Parathyroid adenoma (tissue), 2 donors: ENCODE data around the gene TASP1.

Experiments
- H2AFZ ChIP-seq: fragments of 300-600 bp; sonication (generic); one replicate; pipeline ENCODE4 v1.7.0; 2017; ENCODE audit warnings: antibody characterized with exemption, mild to moderate bottlenecking
- H3K27ac ChIP-seq: fragments of 300-600 bp; sonication (generic); one replicate; pipeline ENCODE4 v1.7.0; 2017
- H3K27me3 ChIP-seq: fragments of 300-600 bp; sonication (generic); one replicate; pipeline ENCODE4 v1.7.0; 2017; ENCODE audit warnings: low read length; ENCODE audit not compliant: control insufficient read depth, insufficient read depth
- H3K36me3 ChIP-seq: fragments of 300-600 bp; sonication (generic); one replicate; pipeline ENCODE4 v1.7.0; 2017; ENCODE audit warnings: low read length; ENCODE audit not compliant: control insufficient read depth, insufficient read depth
- H3K4me1 ChIP-seq: fragments of 300-600 bp; sonication (generic); one replicate; pipeline ENCODE4 v1.7.0; 2017; ENCODE audit warnings: control low read depth
- H3K4me2 ChIP-seq: fragments of 300-600 bp; sonication (generic); one replicate; pipeline ENCODE4 v1.7.0; 2017; ENCODE audit warnings: low read length
- H3K4me3 ChIP-seq: fragments of 300-600 bp; sonication (generic); one replicate; pipeline ENCODE4 v1.7.0; 2017; ENCODE audit warnings: low read depth, low read length
- H3K79me2 ChIP-seq: fragments of 300-600 bp; sonication (generic); one replicate; pipeline ENCODE4 v1.7.0; 2017; ENCODE audit warnings: control low read depth
- H3K9ac ChIP-seq: fragments of 300-600 bp; sonication (generic); one replicate; pipeline ENCODE4 v1.7.0; 2017; ENCODE audit warnings: mild to moderate bottlenecking
- H3K9me3 ChIP-seq: fragments of 300-600 bp; sonication (generic); one replicate; pipeline ENCODE4 v1.7.0; 2017; ENCODE audit warnings: low read length; ENCODE audit not compliant: control insufficient read depth
- CTCF ChIP-seq: fragments of 300-600 bp; sonication (generic); IDR thresholded peaks from one replicate; pipeline ENCODE4 v1.7.0; 2017; ENCODE audit warnings: antibody characterized with exemption, mild to moderate bottlenecking
- donor health status: primary hyperparathyroidism.

The TASP1 gene

GRCh38 chr20:13524339-13524738, 114.4 kb downstream of the TASP1 start:
- Histone ChIP-seq H3K9ac (no peak overlapping the region), H3K9me3 (no peaks in the 10 kb centered on the region), H3K27me3 (no peaks in the 10 kb centered on the region), H3K79me2 (no peaks in the 10 kb centered on the region), H3K4me1 (no peaks in the 10 kb centered on the region), H3K36me3 (no peaks in the 10 kb centered on the region), H3K4me3 (no peak overlapping the region), H3K4me2 (no peak overlapping the region), H2AFZ (no peak overlapping the region), H3K27ac (no peak overlapping the region)
- no peak for TF ChIP-seq CTCF

- no peak overlapping the region for H2AFZ ChIP-seq
- no peaks in the 10 kb centered on the region for H3K79me2 ChIP-seq
- no peaks in the 10 kb centered on the region for H3K36me3 ChIP-seq
- H3K4me1 ChIP-seq: no peaks in the 10 kb centered on the region
- H3K4me2 ChIP-seq: no peak overlapping the region
- no peak overlapping the region for H3K4me3 ChIP-seq
- no peak overlapping the region for H3K27ac ChIP-seq
- H3K9me3 ChIP-seq: no peaks in the 10 kb centered on the region
- no peaks in the 10 kb centered on the region for H3K27me3 ChIP-seq
- TF ChIP-seq CTCF: no peak
- H3K9ac ChIP-seq: no peak overlapping the region
Measured at GRCh38 chr20:13517831-13518230, 120.9 kb downstream of the TASP1 start.

DNA sequence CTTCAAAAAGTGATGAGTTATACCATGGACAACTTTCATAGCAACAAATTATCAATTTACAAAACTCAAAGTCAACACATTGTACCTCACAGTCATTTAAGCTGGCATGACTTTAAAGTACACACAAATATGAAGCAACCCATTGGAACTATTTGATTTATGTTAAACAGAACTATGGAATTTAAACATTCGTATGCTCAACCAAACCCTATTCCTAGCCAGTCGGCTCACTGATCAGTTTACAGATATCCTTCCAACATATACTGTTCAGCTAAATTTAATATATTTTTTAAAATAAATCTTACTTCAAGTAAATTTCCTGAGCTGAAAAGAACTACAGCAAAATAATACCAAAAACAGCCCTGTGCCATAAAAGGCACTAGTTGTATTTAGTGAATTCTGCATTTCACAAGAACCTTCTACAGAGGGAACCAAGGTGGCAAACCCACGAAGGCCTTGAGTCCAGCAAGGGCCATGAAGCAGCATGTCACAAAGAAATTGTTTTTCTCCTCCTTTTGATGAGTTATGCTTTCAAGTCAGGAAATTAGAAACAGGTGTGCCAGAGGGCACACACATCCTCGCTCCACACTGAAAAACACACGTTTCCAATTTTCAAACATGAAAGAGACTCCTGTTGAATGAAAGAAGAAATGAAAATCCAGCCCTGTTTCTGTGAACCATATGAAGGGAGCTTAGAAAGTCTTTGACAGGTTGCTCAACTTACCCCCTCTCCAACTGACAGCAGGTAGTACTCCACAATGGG, 122.8 kb downstream of the TASP1 start:
- H3K27me3 ChIP-seq: no peaks in the 10 kb centered on the region
- TF ChIP-seq CTCF: no peak
- H3K4me2 ChIP-seq: no peak overlapping the region
- H3K79me2 ChIP-seq: no peaks in the 10 kb centered on the region
- H2AFZ ChIP-seq: no peak overlapping the region
- no peaks in the 10 kb centered on the region for H3K4me1 ChIP-seq
- no peak overlapping the region for H3K9ac ChIP-seq
- H3K4me3 ChIP-seq: no peak overlapping the region
- no peaks in the 10 kb centered on the region for H3K36me3 ChIP-seq
- no peak overlapping the region for H3K27ac ChIP-seq
- H3K9me3 ChIP-seq: no peaks in the 10 kb centered on the region

DNA sequence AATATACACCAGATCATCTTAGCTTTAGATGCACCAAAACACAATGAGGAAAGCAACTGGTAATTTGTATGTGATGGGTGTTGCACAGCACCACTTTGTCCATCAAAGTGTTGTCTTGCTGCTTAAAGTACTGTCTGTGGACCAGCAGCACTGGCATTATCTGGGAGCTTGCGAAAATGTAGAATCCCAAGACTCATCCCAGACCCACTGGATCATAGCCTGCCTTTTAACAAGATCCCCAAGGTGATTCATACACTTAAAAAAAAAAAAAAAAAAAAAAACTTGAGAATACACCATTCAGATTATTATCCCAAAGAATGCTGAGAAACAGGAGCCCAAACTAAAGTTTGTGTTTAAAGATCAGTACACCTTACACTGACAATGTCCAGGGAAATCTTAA, 123.4 kb downstream of the TASP1 start:
- TF ChIP-seq CTCF: no peak
- no peak overlapping the region for H3K4me3 ChIP-seq
- no peaks in the 10 kb centered on the region for H3K79me2 ChIP-seq
- H3K36me3 ChIP-seq: no peaks in the 10 kb centered on the region
- no peak overlapping the region for H3K27ac ChIP-seq
- H3K4me1 ChIP-seq: no peaks in the 10 kb centered on the region
- no peaks in the 10 kb centered on the region for H3K9me3 ChIP-seq
- no peaks in the 10 kb centered on the region for H3K27me3 ChIP-seq
- H3K9ac ChIP-seq: no peak overlapping the region
- no peak overlapping the region for H2AFZ ChIP-seq
- no peak overlapping the region for H3K4me2 ChIP-seq
